RWPE2 (cell line): ENCODE results near the gene MPP4.
A peak's percentile ranks its signal among the peaks of the same experiment; 100 is the strongest.

Source experiments
- ATAC-seq: fragments of 200-7000 bp; cut with Tn5 transposase; 3 replicates; pipeline ENCODE4 v1.9.1; 2021; ENCODE audit warnings: low read depth
- DNase-seq: peaks from one replicate; pipeline ENCODE4 v3.0.0-alpha.2; 2020; ENCODE audit warnings: low spot score
- H3K27ac ChIP-seq: fragments of 450-650 bp; 2 replicates; pipeline ENCODE4 v1.5.1; 2017; ENCODE audit warnings: mild to moderate bottlenecking; ENCODE audit not compliant: poor library complexity, severe bottlenecking
- H3K27me3 ChIP-seq: fragments of 250-450 bp; sonication (Bioruptor Pico); 2 replicates; pipeline ENCODE4 v1.5.1; 2021; ENCODE audit warnings: mild to moderate bottlenecking, moderate library complexity; ENCODE audit not compliant: insufficient read depth, poor library complexity, severe bottlenecking
- H3K36me3 ChIP-seq: fragments of 250-450 bp; sonication (Bioruptor Pico); 2 replicates; pipeline ENCODE4 v1.5.1; 2020; ENCODE audit warnings: low read depth, mild to moderate bottlenecking, moderate library complexity
- H3K4me1 ChIP-seq: fragments of 250-450 bp; sonication (Bioruptor Pico); 2 replicates; pipeline ENCODE4 v1.5.1; 2021; ENCODE audit warnings: mild to moderate bottlenecking, moderate library complexity; ENCODE audit not compliant: insufficient read depth, poor library complexity, severe bottlenecking
- H3K4me3 ChIP-seq: fragments of 250-450 bp; sonication (Bioruptor Pico); 2 replicates; pipeline ENCODE4 v1.5.1; 2021; ENCODE audit warnings: mild to moderate bottlenecking, moderate library complexity; ENCODE audit not compliant: severe bottlenecking
- H3K9me3 ChIP-seq: fragments of 250-450 bp; sonication (Bioruptor Pico); 2 replicates; pipeline ENCODE4 v1.5.1; 2021; ENCODE audit warnings: mild to moderate bottlenecking, moderate library complexity; ENCODE audit not compliant: severe bottlenecking
- CTCF ChIP-seq: fragments of 450-650 bp; IDR thresholded peaks from one replicate; pipeline ENCODE4 v1.5.1; 2017; ENCODE audit warnings: mild to moderate bottlenecking, moderate library complexity; ENCODE audit not compliant: poor library complexity, severe bottlenecking

The MPP4 gene

GRCh38 chr2:201656740-201657139 lies 41.7 kb downstream of the MPP4 start:
- H3K36me3 ChIP-seq: no peaks in the 10 kb centered on the region
- H3K4me3 ChIP-seq: no peak overlapping the region
- H3K27ac ChIP-seq: no peak overlapping the region
- H3K9me3 ChIP-seq: no peaks in the 10 kb centered on the region
- no peak for TF ChIP-seq CTCF
- H3K27me3 ChIP-seq: no peaks in the 10 kb centered on the region
- ATAC-seq: no peak
- peaks cover 6% of the 10 kb centered on the region for H3K4me1 ChIP-seq
- DNase-seq: no peak

- TF ChIP-seq CTCF: no peak
- Histone ChIP-seq H3K27ac (no peak overlapping the region), H3K36me3 (no peaks in the 10 kb centered on the region), H3K4me3 (no peak overlapping the region), H3K9me3 (no peaks in the 10 kb centered on the region), H3K27me3 (no peaks in the 10 kb centered on the region), H3K4me1 (peaks cover 6% of the 10 kb centered on the region)
- DNase-seq (no peak), ATAC-seq (no peak)
These were observed 42.3 kb downstream of the MPP4 start for GRCh38 chr2:201656102-201656501.

GRCh38 chr2:201654616-201655384 lies 43.6 kb downstream of the MPP4 start:
- H3K27ac ChIP-seq: no peak overlapping the region
- ATAC-seq: 0 out of 3 replicates have a peak, but pooled peaks have one; percentile 14

DNA sequence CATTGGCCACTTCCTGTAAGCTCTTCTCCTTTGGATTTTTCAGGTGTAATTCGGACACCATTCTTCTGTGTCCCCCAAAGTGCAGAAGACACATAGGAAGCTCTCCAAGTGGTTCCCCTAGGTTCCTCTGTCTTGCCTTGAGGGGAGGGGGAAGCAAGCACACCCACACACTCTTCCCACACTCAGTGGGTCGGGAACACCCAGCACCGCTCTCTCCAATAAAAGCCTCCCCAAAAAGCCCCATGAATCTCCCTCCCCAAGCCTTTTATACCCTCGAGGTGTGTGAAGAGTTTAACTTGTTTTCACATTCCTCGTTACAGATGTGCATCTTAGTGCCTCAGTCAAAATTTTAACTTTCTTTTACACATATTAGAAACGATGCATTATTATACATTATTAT lies 45.2 kb downstream of the MPP4 start:
- DNase-seq (no peak), ATAC-seq (no peak)
- no peak for TF ChIP-seq CTCF
- H3K36me3 ChIP-seq: no peaks in the 10 kb centered on the region
- H3K27ac ChIP-seq: peak overlapping the region; percentile 13
- no peaks in the 10 kb centered on the region for H3K9me3 ChIP-seq
- H3K4me3 ChIP-seq: no peak overlapping the region
- peaks cover 6% of the 10 kb centered on the region for H3K4me1 ChIP-seq
- no peaks in the 10 kb centered on the region for H3K27me3 ChIP-seq

More at GRCh38 chr2:201654616-201655384, 43.6 kb downstream of the MPP4 start:
- no peak for DNase-seq
- no peaks in the 10 kb centered on the region for H3K36me3 ChIP-seq
- no peak for TF ChIP-seq CTCF
- peaks cover 6% of the 10 kb centered on the region for H3K4me1 ChIP-seq
- no peaks in the 10 kb centered on the region for H3K27me3 ChIP-seq
- H3K9me3 ChIP-seq: no peaks in the 10 kb centered on the region
- no peak overlapping the region for H3K4me3 ChIP-seq

DNA sequence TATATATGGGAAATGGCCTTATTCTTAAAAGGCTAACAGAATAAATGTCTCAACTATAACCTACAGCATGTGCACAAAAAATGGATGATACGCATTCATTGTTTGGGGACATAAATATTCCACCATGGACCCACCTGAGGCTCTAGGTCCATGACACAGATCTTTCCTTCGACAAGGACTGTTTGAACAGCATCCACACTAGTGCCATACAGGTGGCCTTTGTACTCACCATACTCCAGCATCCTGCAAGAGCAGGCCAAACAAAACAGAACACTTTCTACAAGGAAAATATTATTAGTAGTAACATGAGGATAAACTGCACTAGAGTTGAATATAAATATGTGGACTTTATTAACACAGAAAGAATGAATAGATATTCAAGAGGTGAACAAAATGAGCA lies 49.0 kb downstream of the MPP4 start:
- H3K4me3 ChIP-seq: no peak overlapping the region
- no peak for TF ChIP-seq CTCF
- no peak overlapping the region for H3K27ac ChIP-seq
- ATAC-seq (no peak), DNase-seq (no peak)
- no peaks in the 10 kb centered on the region for H3K36me3 ChIP-seq
- peaks cover 2% of the 10 kb centered on the region for H3K9me3 ChIP-seq
- peaks cover 18% of the 10 kb centered on the region for H3K4me1 ChIP-seq
- no peaks in the 10 kb centered on the region for H3K27me3 ChIP-seq
